ENCODE data around the gene LAMTOR4. TPM values are rescaled to one million over a fixed set of nuclear protein-coding genes. Genes with fewer than 3 reads are reported as not detected.

The LAMTOR4 gene
- polyA plus RNA-seq: 99.2 to 151 TPM (median 115 TPM) in 3 replicates
- polyA plus RNA-seq (2011; ENCODE audit: low read depth): 74.8 TPM
- polyA plus RNA-seq (2011; cell fraction: cytosol; rRNA removed): 84.7 and 167 TPM in 2 replicates
- 70.4 and 74.9 TPM in 2 replicates for polyA plus RNA-seq (2011; cell fraction: nucleus; rRNA removed)
- polyA plus RNA-seq (2012; ENCODE audit: low replicate concordance): 118 and 134 TPM in 2 replicates
- 34.6 to 63.0 TPM (median 48.9 TPM) in 3 replicates for polyA minus RNA-seq
- polyA minus RNA-seq (2011; cell fraction: cytosol; rRNA and poly(A)+ RNA removed): 46.8 TPM
- polyA minus RNA-seq (2011; cell fraction: nucleus; rRNA and poly(A)+ RNA removed): 5.4 and 9.7 TPM in 2 replicates

GRCh38 chr7:100148559-100149328 is at the start of gene LAMTOR4:
Gene LAMTOR4, plus strand, starts transcription at chr7:100148918. Its CDS starts 55 bp downstream, at chr7:100148973.
- Histone ChIP-seq H3K27me3 (ENCODE audit: control insufficient read depth, extremely low read depth, insufficient read depth, low read length) (no peaks in the 10 kb centered on the region), H3K9ac (ENCODE audit: control insufficient read depth, extremely low read depth, insufficient read depth, low read length) (peak within 1 kb of the TSS; percentile 78), H3K4me1 (ENCODE audit: control insufficient read depth, extremely low read depth, insufficient read depth, low read length) (peaks cover 18% of the 10 kb centered on the region), H2AFZ (ENCODE audit: control insufficient read depth, low read length) (peak within 1 kb of the TSS; percentile 84), H3K27ac (ENCODE audit: control insufficient read depth, insufficient read depth, low read length) (peak within 1 kb of the TSS; percentile 63), H3K4me3 (ENCODE audit: control insufficient read depth in 2 of 3, extremely low read depth in 1 of 3, insufficient read depth in 2 of 3, low read depth in 1 of 3, low read length in 3 of 3) (peak within 1 kb of the TSS; percentile 75 to 92 (median 85)), H3K36me3 (ENCODE audit: control insufficient read depth in 2 of 2, extremely low read depth in 1 of 2, insufficient read depth in 2 of 2, low read length in 2 of 2) (peaks cover 0 to 1% of the 10 kb centered on the region in 2 experiments), H3K79me2 (ENCODE audit: control insufficient read depth, insufficient read depth, low read length) (peaks cover 16% of the 10 kb centered on the region), H3K4me2 (ENCODE audit: control insufficient read depth, extremely low read depth, insufficient read depth, low read depth, low read length) (peak within 1 kb of the TSS; percentile 98), H3K9me1 (ENCODE audit: control insufficient read depth, extremely low read depth, insufficient read depth, low read length) (no peaks in the 10 kb centered on the region), H3K9me3 (ENCODE audit: control insufficient read depth, low read depth, low read length) (no peaks in the 10 kb centered on the region), H4K20me1 (ENCODE audit: control insufficient read depth, extremely low read depth, insufficient read depth, low read length) (peaks cover 2% of the 10 kb centered on the region)
- DNase-seq (ENCODE audit: low read depth, low spot score) (peak; percentile 99), FAIRE-seq (peak; percentile 70)
- TF ChIP-seq CTCF (optimal IDR thresholded peaks at IDR 0.05 in 1 of 3, IDR thresholded peaks at IDR 0.05 in 1 of 3, conservative IDR thresholded peaks at IDR 0.05 in 1 of 3; ENCODE audit: extremely low read depth in 1 of 3, insufficient read depth in 2 of 3, low read length in 3 of 3) (no peak), EZH2 (IDR thresholded peaks at IDR 0.05; ENCODE audit: low read length) (no peak)
- dilution Hi-C loops (cut with MboI; ENCODE audit: extremely low pct_ligation_motif_present, low sequenced_read_pairs): no loop called here

DNA sequence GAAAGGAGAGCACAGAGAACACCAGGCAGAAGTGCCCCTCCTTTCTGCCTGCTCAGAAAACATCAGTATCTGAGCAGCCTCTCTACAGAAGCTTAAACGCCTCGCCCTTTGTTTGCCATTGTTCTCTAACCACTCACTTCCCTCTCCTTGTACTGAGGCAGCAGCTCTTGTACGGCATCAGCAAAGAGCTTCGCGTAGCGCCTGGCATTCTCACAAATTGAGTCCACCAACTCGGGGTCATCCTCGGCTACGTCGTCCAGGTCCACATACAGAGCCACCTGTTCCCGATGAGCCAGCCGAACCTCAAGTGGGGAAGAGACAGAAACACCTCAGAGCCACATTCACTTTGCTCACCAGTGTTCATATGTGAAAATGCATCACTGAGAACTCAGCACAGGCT is 49.3 kb upstream of the LAMTOR4 start:
- Histone ChIP-seq H3K36me3 (ENCODE audit: control insufficient read depth in 2 of 2, extremely low read depth in 1 of 2, insufficient read depth in 2 of 2, low read length in 2 of 2) (peaks cover 40 to 43% of the 10 kb centered on the region in 2 experiments), H3K79me2 (ENCODE audit: control insufficient read depth, insufficient read depth, low read length) (peaks cover 36% of the 10 kb centered on the region), H2AFZ (ENCODE audit: control insufficient read depth, low read length) (no peak overlapping the region), H3K9ac (ENCODE audit: control insufficient read depth, extremely low read depth, insufficient read depth, low read length) (peak overlapping the region; percentile 90), H4K20me1 (ENCODE audit: control insufficient read depth, extremely low read depth, insufficient read depth, low read length) (peaks cover 6% of the 10 kb centered on the region), H3K27ac (ENCODE audit: control insufficient read depth, insufficient read depth, low read length) (peak overlapping the region; percentile 87), H3K27me3 (ENCODE audit: control insufficient read depth, extremely low read depth, insufficient read depth, low read length) (no peaks in the 10 kb centered on the region), H3K4me1 (ENCODE audit: control insufficient read depth, extremely low read depth, insufficient read depth, low read length) (peaks cover 10% of the 10 kb centered on the region), H3K4me3 (ENCODE audit: control insufficient read depth in 2 of 3, extremely low read depth in 1 of 3, insufficient read depth in 2 of 3, low read depth in 1 of 3, low read length in 3 of 3) (peak overlapping the region in 2 of 3 experiments; percentile 70 to 78), H3K9me3 (ENCODE audit: control insufficient read depth, low read depth, low read length) (no peaks in the 10 kb centered on the region), H3K9me1 (ENCODE audit: control insufficient read depth, extremely low read depth, insufficient read depth, low read length) (no peaks in the 10 kb centered on the region), H3K4me2 (ENCODE audit: control insufficient read depth, extremely low read depth, insufficient read depth, low read depth, low read length) (peak overlapping the region; percentile 74)
- DNase-seq (ENCODE audit: low read depth, low spot score) (no peak), FAIRE-seq (no peak)
- TF ChIP-seq EZH2 (IDR thresholded peaks at IDR 0.05; ENCODE audit: low read length): no peak
- no peak for TF ChIP-seq CTCF (optimal IDR thresholded peaks at IDR 0.05 in 1 of 3, IDR thresholded peaks at IDR 0.05 in 1 of 3, conservative IDR thresholded peaks at IDR 0.05 in 1 of 3; ENCODE audit: extremely low read depth in 1 of 3, insufficient read depth in 2 of 3, low read length in 3 of 3)
- dilution Hi-C loops (cut with MboI; ENCODE audit: extremely low pct_ligation_motif_present, low sequenced_read_pairs): no loop called here

All from keratinocyte (primary cell).